Fibroblast of skin of left quadriceps (primary cell): Measurements from ENCODE around the gene CCDC187.
"Not testable (repeated sequence)": the region's sequence is repeated elsewhere in the genome, so short reads cannot be mapped to it uniquely, and the experiment has no call there.

Experiments
- DNase-seq, 2 experiments: peaks; one replicate each; pipeline ENCODE4 v3.0.0-alpha.2; 2013; ENCODE audit warnings: low read depth in 2 of 2

Gene CCDC187

DNA sequence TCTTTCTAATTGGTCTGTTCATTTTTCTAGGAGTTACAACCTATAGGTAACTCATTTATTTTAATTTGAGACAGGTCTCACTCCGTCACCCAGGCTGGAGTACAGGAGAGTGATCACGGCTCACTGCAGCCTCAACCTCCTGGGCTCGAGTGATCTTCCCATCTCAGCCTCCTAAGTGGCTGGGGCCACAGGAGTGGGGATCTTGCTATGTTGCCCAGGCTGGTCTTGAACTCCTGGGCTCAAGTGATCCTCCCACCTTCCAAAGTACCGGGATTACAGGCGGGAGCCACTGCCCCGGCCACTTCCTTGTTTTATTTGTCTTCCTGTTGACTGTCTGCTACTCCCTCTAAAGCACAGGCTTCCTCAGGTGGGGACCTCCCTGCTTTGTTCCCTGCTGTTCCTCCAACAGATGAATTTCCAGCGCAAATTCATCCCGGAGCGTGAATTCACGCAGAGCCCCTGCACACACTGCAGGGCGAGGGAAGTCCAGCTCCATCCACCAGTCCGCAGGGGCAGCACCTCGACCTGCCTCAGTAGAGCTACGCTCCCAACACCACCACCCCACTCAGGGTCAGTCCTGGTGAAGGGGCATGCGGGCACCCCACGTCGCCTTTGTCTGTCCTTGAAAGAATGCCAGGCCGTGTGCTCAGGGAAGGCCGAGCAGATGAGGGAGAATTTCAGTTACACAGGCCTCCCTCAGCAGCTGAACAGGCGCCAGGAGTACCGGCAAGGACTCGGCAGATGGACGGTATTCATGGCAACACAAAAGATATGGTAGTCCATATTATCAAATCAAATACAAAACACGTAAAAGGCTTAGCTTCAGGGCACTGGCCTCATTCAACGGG is 64.5 kb downstream of the CCDC187 start:
- DNase-seq, result no peak

DNA sequence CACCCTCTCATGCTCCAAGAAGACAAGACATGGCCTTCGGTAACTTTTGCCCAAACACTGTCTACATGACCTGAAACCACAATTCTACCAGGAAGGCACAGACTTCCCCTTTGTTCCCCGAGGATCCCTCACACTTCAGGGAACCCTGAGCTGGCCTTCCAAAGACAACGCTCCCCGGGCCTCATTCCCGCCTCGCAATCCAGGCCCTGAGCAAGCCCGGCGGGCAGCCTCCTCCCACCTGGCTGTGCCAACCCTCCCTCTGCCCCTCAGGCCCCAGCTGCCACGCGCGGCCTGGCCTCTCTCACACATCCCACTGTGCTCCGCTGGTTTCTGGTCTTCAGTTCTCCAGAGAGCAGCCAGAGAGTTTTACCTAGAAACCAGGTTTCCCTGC is 65.6 kb downstream of the CCDC187 start:
- no peak for DNase-seq

DNA sequence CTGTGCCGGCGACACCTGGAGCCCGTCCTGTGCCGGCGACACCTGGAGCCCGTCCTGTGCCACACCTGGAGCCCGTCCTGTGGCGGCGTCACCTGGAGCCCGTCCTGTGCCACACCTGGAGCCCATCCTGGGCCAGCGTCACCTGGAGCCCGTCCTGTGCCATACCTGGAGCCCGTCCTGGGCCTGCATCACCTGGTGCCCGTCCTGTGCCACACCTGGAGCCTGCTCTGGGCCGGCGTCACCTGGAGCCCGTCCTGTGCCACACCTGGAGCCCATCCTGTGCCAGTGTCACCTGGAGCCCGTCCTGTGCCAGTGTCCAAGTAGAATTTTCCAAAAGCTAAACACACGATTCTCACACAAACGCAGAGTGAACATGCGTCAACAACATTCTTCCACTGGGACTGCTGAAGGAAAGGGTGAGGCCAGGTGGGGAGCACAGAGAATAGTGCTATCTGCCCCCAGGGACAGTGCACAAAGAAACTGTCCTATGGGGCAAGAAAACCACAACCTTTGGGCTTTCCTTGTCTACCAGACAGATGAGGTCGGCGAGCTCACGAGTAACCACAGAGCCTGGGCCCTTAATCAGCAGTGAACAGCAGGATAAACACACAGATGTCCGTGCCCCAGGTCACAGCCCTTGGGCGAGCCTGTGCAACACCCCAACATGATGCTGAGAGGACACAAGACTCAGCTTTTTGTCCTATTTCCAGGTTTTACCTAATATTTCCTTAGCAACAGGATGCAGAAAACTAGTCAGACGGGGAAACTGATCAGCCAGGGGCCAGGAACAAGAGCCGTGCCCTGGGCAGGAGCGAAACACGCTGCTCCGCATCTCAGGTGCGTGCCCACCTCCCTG is 66.2 kb downstream of the CCDC187 start:
- no peak for DNase-seq

DNA sequence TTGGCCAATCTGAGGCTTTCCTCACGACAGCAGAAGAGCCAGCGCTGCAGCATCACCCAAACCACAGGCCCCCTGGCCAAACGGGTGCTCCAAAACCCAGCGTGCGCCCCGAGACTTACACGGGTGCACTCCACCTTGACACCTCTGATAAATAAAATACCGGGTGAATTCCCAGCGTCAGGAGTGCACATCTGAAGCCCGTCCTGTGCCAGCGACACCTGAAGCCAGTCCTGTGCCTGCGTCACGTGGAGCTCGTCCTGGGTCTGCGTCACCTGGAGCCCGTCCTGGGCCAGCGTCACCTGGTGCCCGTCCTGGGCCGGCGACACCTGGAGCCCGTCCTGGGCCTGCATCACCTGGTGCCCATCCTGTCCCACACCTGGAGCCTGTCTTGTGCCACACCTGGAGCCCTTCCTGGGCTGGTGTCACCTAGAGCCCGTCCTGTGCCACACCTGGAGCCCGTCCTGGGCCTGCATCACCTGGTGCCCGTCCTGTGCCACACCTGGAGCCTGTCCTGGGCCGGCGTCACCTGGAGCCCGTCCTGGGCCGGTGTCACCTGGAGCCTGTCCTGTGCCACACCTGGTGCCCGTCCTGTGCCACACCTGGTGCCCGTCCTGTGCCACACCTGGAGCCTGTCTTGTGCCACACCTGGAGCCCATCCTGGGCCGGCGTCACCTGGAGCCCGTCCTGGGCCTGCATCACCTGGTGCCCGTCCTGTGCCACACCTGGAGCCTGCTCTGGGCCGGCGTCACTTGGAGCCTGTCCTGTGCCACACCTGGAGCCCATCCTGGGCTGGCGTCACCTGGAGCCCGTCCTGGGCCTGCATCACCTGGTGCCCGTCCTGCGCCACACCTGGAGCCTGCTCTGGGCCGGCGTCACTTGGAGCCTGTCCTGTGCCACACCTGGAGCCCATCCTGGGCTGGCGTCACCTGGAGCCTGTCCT is 67.2 kb downstream of the CCDC187 start:
- DNase-seq, result not testable (repeated sequence)

DNA sequence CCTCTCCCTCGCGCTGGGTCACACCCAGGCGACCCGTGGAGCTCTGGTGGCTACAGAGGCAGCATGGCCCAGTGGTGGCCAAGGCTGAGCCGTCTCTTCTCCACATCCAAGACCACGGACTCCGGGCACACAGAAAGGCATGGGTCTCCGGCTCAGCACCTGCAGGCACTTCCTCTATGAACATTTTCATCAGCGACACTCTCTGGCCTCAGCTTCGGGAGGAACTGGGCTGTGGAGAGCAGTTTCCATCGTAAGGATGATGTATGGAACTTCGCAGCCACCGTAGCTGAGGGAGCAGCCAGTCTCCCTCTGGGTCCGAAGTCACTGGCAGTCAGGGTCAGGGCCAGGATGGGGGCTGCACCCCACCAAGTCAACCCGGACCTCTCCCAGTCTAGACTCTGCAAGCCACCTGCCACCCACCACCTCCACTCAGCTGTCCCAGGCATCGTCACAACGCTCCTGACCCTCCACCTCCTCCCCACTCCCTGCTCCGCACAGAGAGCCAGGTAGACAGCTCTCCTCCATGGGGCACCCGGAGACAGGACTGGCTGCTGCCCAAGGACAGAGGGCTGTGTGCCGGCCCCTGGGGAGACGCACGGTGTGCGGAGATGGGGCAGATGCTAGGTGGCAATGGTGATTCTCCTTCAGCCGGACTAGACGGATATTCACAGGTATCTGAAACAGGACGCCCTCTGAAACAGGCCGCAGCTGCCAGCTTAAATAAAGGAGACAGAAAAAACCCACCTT is 68.0 kb downstream of the CCDC187 start:
- DNase-seq, result no peak

DNA sequence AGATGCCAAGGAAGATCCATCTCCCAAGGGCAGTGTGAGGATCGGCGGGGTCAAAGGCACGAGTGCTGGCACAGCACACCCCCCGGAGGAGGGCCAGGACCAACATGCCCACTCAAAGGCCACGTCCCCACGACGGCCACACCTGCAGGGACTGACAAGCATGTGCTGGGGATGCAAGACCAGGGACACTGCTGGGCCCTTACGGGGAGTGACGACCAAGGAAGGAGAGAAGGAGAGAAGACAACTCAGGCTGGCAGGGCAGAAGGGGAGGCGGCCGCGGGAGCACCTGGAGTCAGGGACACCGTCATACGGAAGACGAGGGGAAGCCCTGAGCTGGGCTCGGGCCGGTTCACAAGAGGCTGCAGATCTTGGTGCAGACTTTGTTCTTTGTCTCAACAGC is 68.7 kb downstream of the CCDC187 start:
- no peak for DNase-seq

DNA sequence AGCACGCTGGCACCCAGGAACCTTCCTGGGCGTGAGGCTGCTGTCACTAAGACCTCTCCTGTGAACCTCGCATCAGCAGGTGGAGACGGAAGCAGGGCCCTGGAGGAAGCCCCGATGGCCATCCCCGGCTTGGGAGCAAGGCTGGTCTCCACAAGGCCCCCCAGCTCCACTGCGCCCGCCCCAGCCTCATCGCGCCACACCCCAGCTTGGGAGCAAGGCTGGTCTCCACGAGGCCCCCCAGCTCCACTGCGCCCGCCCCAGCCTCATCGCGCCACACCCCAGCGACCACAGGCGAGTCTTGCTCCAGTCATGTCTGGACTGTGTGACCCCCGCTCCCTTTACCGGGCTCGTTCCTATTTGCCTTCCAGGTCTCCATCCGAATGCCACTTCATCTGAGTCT is 69.3 kb downstream of the CCDC187 start:
- no peak for DNase-seq

DNA sequence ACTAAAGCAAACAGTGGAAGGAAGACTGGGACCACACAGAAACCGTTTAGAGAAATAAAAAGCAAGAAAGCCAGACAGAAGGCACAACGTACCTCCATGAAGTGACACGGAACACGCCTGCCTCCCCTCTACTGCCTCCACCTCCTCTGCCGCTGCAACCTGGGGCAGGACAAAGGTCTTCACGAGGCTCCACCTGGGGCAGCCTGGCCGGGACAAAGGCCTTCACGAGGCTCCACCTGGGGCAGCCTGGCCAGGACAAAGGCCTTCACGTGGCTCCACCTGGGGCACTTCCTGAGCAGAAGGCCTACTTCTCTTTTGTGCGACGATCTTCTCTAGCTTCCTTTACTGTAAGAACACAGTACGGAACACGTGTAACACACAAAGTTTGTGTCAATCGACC is 70.0 kb downstream of the CCDC187 start:
- no peak for DNase-seq

DNA sequence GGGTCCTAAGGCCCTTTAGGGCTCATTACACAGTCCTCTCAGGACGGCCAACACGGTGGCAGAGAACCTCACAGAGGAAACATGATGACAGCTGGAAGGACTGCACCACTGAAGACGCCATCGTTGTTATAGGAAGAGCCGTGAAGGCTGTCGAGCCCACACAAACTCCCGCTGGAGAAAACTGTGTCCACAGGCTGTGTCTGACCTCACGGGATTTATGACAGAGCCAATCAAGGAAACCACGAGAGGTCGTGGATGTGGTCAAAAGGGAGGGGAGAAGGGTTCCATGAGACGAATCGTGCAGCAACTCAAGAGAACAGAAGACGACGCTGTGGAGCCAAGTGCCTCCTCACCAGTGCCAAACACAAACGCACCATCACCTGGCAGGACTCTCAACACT is 70.5 kb downstream of the CCDC187 start:
- no peak for DNase-seq

DNA sequence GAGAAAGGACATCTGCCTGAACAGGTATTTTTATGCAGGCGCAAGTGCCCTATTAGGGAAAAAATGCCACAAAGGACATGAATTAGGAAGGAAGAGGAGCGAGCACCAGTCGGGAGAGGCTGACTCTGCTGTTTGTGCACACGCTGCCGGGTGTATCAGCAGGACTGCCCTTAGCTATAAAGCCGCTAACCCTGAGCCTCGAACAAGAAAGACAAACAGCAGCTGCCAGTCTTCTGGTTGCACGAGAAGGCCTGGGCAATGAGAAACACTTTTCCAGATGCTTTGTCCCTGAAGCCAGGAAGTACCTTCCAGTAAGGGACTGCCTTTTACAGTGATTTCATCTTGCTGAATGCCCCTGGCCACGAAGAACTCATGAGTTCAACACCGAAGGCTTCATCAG is 70.9 kb downstream of the CCDC187 start:
- no peak for DNase-seq

DNA sequence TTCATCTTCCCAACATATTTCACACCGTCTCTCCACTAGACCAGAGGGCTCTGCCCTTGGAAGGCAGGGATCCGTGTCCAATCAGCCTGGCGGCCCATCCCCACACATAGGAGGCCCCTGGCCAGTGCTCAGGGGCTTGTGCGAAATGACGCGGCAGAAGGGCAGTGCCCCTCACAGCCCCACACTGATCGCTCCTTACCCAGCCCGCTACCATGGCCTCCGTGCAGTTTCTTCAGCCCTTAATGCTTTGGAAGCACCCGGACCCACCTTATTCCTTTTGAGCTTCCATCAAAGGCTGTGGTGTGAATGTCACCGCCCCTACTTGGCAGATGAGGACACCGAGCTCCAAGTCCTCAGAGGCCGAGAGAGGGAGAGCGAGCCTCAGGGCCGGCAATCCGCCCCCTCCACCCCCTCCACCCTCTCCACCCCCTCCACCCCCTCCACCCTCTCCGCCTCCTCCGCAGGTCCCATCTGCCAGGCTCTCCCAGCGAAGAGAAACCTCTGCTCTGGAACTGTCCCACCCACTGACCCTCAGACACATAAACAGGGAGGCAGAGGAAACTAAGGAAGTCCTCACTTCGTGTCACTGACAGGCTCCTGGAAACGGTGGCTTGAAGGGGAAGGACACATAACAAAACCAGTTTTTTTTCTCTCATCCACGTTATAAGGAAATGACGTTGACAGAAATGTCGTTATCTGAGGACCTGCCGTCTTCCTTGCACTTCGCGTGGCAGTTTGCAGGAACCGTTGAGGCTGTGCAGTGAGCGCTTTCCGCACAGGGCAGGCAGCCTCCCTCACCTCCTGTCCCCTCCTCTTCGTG is 72.2 kb downstream of the CCDC187 start:
- DNase-seq, result no peak

DNA sequence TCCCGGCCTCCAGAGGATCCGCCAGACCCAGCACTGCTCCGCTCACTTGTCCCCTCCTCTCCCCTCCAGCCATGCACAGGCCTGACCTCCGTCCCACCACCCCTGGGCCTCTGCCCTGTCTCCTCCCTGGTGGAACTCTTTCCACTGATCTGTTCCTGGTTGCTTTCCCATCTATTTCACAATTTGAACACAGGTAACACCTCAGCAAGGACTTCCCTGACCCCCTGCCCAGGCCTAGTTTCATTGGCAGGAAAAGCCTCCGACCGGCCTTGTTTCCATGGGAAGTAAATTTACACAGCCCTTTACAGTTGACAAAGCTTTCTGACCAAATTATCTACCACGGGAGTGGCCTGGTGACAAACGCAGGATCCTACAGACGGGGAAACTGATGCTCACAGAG is 73.1 kb downstream of the CCDC187 start:
- DNase-seq, result no peak

DNA sequence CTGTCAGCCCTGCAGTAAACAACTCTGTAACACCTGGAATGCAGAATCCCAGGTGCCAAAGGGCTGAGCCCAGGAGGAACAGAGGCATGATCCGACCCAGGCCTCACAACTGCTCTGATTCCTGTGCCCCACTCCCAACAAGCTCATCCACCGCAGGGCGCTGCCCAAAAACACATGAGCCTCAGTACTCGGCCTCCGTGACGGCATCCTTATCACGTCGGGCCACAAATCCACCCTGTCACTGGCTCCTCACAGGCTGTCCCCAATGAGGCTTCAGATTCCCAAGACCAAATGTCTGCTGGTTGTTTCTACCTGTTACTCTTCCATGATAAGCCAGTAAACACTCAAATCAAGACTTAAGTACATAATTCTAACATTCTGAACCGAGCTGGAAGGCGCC is 73.5 kb downstream of the CCDC187 start:
- DNase-seq, result no peak

DNA sequence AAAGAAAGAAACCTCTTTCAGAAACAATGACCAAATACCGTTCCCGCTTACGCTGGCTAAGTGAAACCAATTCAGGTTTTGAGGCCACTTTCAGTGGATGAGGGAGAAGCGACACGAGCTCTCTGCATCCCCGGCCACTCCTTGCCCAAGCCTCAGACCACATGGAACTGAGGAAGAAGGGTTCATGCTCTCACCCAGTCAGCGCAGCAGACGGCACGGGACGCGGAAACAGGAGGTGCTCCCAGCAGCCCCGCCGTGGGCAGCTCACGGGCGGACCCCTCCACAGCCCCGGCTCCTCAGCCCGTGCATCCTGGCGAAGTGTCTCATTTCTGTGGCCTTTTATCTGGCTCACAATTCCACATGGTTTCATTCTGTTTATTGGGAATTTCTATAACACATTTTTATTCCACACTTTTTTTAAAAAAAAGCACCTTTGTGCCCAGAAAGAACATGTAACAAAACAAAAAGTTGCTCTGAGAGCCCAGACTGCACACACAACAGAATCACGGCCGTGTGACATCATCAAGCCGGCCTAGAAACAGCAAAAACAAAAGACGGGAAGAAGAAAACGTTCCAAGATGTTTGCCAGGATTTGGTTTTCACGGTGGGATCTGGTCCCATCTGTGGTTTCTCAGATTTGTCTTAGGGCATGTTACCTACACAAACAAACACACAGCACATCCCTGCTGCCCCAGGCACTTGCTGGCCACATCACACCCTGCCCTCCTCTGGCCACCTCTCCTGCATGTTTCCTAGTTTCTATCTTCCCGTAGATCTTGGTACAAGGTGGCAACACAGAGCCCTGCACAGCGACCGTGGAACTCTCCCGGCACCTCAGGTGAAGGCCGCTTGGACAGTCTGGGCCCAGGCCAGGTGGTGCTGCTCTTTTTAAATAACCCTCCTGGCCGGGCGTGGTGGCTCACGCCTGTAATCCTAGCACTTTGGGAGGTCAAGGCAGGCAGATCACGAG is 74.5 kb downstream of the CCDC187 start:
- DNase-seq, result no peak

DNA sequence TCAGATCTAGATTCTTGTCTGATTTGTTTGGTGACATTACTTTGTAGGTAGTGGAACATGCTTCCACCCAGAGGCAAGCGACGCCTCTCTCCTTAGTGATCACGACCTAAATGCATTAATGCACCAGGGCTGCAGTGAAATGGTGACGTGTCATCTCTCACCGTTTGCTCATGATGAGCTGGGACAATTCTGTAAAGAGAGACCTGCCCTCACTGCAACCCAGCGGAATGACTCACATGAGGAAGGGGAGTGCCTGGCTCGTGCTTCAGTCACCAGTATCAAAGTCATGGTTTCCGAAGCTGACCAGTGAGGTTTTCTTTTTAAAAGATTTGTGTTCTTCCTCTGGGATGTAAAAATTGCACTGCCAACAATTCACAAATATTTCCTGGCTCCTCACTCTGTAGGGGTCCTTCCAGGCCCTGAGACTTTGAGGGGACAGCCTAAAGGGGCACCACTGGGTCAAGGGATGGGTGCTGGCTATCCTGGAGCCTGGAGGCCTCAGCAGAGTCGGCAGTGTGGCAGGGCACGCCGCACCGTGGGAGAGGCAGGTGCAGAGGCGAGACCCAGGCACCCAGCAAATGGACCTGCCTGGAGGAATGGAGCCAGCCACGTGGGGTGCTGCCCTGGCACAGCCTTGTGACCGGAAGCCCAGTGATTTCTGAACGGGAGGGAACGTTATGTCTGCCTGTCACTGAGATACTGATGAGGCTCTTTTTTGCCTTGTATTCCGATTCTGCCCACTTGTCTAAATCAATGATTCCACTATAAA is 75.6 kb downstream of the CCDC187 start:
- DNase-seq, result peak in 1 of 2 experiments; percentile 27

DNA sequence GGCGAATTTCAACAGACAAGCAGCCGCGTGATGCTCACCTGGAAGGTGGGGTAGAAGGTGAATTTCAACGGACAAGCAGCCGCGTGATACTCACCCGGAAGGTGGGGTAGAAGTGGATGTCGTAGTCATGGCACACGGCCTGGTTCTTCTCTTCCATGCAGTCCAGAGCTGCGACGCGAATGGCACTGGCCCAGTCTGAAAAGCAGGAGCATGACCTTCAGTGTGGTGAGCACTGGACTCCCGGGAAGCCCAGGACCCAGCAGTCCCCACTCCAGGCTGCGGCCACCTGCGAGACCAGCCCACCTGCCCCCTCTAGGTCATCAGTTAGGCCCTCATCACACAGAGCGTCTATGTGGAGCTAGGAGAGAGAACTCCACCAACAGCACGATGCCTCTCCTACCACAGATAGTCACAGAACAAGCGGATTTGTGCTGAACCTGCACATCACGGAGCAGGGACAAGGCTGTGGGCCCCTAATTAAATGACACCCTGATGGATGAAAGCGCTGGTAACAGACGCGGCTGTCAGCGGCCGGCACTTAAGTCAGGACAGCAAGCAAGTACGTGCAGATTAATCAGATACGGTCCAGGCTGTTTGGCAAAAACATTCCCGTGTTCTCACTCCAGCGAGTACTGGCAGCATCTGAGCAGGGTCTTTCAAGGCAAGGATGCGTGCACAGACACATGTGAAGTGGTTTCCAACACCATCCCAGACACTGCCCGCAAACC is 77.0 kb downstream of the CCDC187 start:
- DNase-seq, result no peak
